HG03439 (cell line): ENCODE results near the gene SNX8.
A peak's percentile ranks its signal among the peaks of the same experiment; 100 is the strongest.

Source experiments
- ATAC-seq: cut with Tn5 transposase; IDR thresholded peaks from one replicate; pipeline ENCODE4 v1.9.1; 2021; ENCODE audit warnings: mild to moderate bottlenecking, moderate library complexity; ENCODE audit not compliant: unreplicated experiment

The SNX8 gene

GRCh38 chr7:2247141-2247995 is 66.9 kb downstream of the SNX8 start:
- ATAC-seq = no peak

DNA sequence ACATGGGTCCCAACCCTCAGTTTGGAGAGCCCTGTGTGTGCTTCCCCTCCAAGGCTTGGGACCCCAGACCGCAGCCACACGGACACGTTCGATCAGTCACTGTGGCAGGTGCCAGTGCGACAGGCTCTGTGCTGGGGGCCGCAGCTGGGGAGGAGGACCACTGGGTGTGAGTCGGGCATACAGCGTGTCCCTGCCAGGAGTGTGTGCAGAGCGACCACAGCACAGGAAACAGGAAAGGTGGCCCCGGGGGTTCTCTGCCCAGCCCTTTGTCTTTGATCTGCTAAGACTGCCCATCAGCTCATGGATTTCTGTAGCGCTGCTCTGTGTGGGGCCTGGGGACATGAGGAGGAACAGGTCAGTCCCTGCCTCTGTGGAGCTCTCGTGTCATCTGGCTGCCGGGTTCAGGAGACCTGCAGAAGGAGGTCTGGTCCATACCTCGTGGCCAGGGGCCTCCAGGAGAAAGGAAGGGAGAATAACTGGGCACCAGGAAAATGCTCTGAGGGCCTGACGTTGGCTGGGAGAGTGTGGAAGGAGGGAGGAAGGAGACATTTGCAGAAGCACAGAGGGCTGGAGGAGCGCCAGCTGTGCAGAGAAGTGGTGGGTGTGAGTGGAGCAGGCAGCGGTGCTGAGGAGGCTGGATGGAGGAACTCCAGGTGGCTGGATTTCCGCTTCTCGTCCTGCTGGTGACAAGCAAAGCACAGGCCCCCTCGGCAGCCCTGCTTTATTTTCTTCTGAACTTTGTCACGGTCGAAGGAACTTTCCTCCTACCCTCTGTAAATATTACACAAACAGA is 68.2 kb downstream of the SNX8 start:
- ATAC-seq = no peak

DNA sequence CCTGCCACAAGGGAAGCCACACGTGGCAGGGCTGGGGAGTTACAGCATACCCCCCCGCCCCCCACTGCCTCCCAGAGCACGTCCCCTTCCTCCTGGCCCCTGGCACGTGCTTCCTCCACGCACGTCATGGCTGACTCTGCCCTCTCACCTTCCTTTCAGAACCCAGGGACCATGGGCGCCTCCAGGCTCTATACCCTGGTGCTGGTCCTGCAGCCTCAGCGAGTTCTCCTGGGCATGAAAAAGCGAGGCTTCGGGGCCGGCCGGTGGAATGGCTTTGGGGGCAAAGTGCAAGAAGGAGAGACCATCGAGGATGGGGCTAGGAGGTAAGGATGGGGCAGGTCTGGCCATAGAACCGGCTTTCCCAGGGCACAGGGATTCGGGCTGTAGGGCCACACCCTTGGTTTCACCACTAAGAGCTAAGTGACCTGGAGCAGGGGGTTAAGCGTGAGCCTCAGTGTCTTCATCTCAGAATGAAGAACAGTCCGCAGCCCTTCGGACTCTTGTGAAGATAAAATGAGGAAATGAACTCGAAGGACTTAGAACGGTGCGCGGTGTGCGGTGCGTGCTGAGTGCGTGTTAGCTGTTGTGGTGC is 69.7 kb downstream of the SNX8 start:
- ATAC-seq = no peak

DNA sequence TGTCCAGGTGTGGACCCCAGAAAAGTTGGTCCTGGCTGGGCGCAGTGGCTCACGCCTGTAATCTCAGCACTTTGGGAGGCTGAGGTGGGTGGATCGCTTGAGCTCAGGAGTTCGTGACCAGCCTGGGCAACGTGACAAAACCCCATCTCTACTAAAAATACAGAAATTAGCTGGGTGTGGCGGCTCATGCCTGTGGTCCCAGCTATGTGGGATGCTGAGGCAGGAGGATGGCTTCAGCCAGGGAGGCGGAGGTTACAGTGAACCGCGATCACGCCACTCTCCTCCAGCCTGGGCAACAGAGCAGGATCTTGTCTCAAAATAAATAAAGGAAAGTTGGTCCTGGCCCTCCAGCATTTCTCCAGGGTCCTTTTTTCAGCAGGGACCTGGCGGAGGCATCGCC is 70.8 kb downstream of the SNX8 start:
- no peak for ATAC-seq

- peak; percentile 18 for ATAC-seq
Observed at GRCh38 chr7:2242541-2243429, 71.5 kb downstream of the SNX8 start.

GRCh38 chr7:2241580-2242540 is 72.4 kb downstream of the SNX8 start, which contains the start of the genes MRM2 and NUDT1:
Gene MRM2 (minus strand): TSS chr7:2242205. CDS start chr7:2242169, 36 bp downstream.
Gene NUDT1 (plus strand): TSS chr7:2242226. CDS start chr7:2244575, 2,349 bp downstream.
- peak; percentile 53 for ATAC-seq

DNA sequence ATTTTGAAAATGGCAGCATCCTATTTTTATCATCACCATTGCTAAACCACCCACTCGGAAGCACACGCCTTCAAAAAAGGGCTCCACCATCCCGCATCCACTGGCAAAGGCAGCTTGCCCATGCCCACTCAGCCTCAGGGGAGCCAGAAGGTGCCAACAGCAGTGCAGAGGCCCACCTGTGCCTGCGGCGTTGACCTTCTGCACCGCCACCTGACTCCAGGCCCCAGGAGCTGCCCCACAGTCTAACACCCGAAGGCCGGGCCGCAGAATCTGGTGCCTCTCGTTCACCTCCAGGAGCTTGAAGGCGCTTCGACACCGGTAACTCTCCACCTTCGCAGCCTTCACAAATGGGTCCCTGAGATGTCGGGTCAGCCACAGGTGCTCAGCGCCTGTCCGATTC is 75.0 kb downstream of the SNX8 start:
- no peak for ATAC-seq

GRCh38 chr7:2237109-2237602 is 77.1 kb downstream of the SNX8 start:
- ATAC-seq = peak; percentile 56

- no peak for ATAC-seq
Observed at GRCh38 chr7:2233926-2234325, 80.3 kb downstream of the SNX8 start.

GRCh38 chr7:2232766-2233520 is 81.3 kb downstream of the SNX8 start, which contains the start of gene MAD1L1:
Gene MAD1L1 (minus strand): TSS chr7:2232945. CDS start chr7:2230133, 2,812 bp downstream.
- ATAC-seq = peak; percentile 67

DNA sequence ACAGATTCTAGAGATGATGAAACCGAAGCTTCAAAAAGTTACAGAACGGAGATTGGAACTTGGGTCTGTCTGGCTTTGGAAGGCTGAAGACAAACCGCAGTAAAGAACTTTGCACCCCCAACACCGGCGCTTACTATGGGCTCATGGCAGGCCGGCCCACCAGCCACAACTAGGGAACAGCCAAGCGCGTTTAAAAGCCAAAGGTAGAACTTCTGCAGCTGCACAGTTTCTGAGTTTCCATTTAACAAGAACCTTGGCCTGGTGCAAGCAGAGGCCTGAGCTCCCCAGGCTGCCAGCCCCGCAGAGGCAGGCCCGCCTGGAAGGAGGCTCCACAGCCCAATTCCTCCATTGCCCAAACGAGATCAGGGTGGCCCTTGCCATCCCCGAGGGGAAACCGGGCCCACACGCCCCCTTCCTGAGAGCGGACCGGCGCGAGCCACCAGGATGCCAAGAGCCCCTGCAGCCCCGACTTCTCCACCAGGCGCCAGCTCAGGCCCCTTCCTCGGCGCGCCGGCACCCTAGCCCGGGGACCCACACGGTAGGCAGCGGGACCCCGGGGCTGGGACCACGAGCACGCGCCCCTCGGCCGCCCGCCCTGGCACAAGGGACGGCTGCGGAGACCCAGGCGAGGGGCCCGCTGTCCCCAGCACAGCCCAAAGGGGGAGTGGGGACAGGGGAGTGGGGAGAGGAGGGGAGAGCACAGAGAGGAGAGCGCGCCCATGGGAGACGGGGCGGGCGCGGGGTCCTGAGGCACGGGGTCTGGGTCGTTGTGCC is 82.1 kb downstream of the SNX8 start:
- peak; percentile 33 for ATAC-seq

DNA sequence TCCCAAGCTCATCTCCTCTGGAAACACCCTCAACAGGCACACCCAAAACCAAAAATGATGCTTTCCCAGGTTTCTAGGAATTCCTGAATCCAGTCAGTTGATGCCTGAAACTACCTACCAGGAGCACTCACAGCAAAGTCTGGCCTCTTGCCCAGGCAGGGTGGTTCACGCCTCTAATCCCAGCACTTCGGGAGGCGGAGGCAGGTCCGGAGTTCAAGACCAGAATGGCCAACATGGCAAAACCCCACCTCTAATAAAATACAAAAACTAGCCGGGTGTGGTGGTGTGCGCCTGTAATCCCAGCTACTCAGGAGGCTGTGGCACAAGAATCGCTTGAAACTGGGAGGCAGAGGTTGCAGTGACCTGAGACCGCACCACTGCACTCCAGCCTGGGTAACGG is 83.4 kb downstream of the SNX8 start:
- no peak for ATAC-seq

DNA sequence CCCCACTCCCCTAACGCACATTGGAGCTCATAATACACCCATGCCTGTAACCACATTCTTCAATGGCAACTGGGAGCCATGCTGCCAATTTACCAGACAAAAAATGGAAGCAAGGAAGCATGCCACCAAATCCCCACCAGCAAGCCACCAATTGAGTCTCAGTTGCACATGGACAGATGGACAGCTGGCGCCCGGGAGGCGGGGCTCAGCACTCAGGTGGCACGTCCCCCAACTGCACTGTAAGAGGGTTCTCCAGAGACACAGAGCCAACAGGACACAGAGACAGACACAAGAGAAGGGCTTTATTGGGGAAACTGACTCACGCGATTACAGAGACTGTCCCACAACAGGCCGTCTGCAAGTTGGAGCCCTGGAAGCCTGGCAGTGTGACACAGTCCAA is 84.0 kb downstream of the SNX8 start:
- ATAC-seq = no peak

DNA sequence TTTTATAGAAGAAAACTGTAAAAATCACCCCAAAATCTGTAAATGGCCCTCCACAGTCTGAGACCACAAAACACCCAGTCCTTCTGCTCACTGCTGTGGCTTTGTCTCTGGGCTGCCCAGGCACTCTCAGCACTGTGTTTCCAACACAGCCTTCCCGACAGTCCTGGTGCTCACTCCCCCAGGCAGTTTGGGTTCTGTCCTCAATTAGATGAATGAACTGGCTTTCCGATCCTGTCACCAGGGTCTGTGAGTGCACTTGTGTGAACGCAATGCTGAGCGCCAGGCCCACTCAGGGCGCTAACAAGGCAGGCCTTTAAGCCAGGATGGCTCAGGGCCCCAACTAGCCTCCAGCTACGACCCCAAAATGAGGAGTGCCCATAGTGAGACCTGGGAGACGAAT is 84.8 kb downstream of the SNX8 start:
- ATAC-seq = no peak

DNA sequence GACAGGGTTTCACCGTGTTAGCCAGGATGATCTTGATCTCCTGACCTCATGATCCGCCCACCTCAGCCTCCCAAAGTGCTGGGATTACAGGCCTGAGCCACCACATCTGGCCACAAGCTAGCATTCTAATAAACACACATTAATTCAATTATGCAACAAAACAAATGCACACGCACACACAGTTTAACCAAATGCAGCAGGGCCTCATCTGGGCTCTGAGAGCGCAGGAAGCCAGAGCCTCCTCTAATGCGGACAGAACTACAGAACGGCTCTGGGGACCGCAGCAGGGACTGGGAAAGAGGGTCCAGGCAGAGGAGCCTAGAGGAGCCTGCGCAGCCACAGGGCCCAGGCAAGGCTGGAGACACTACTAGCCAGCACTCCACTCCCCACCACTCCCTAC is 85.3 kb downstream of the SNX8 start:
- ATAC-seq = no peak

DNA sequence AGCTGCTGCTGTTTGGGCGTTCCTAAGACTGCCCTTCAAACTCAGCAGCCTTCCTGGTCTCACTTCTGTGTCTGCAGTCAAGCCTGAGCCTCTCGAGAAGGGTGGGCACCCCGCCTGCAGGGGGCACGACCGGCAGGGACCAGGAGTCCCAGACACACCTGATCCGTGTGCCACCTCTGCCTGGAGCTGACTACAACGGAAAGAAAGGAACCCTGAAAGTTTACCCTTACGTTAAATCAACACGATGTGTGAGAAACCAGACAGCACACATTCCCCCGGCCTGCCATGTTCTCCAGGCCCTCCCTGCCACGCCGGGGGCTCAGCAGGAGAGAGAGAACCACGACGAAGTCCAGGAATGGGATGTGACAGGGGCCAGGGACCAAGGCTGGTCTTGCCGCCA is 86.5 kb downstream of the SNX8 start:
- no peak for ATAC-seq

DNA sequence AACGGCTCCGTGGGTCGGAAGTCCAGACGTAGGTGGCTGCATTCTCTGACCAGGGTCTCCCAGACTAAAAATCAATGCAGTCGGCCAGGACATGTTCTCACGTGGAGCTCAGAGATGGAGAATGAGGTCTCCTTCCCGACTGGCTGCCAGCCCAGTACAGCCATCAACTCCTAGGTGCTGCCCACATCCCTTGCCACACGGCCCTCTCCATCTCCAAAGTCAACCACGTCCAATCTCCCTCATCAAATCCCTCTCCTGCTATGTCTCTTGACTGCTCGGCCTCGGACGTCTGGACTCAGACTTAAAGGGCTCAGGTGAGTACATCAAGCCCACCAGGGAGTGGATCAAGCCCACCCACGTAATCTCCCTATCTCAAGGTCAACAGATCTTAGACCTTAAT is 88.4 kb downstream of the SNX8 start:
- ATAC-seq = no peak

GRCh38 chr7:2225336-2225735 is 88.9 kb downstream of the SNX8 start:
- no peak for ATAC-seq
